Measurements from ENCODE around the gene GJD4. TPM values are rescaled to one million over a fixed set of nuclear protein-coding genes. Genes with fewer than 3 reads are reported as not detected.

GJD4 gene
- total RNA-seq, 1 experiment from 2014 or later = not detected

DNA sequence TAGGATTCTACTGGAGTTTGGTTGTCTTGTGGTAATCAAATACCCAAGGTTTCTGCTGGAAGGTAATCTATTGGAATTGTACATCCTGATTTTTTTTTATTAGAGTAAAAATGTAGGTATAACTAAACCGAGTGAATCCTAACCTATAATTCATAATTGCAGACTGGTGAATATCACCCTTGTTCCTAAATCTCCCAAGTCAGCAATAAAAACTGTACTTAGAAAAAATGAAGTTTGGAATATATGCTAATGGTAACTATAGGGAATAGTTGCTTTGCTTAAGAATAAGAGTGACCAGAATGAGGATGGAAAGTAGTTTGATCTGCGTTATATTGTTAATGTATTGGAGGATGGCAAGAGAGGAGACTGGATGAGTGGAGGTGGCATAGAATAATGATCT lies 47.7 kb downstream of the GJD4 start:
- Histone ChIP-seq H3K4me1 (replicated peaks; ENCODE audit: insufficient read depth) (no peaks in the 10 kb centered on the region), H3K36me3 (ENCODE audit: low read depth) (no peaks in the 10 kb centered on the region), H3K79me2 (ENCODE audit: low read depth) (no peaks in the 10 kb centered on the region), H3K4me2 (no peak overlapping the region), H3K9me3 (ENCODE audit: insufficient read depth, low read depth) (no peaks in the 10 kb centered on the region), H3F3A (ENCODE audit: insufficient read depth, low read depth) (no peaks in the 10 kb centered on the region), H2AFZ (no peak overlapping the region), H4K20me1 (ENCODE audit: insufficient read depth) (no peaks in the 10 kb centered on the region), H3K27ac (no peak overlapping the region), H3K9me2 (ENCODE audit: insufficient read depth) (no peaks in the 10 kb centered on the region), H3K4me3 (no peak overlapping the region), H3K27me3 (ENCODE audit: insufficient read depth, low read depth) (peaks cover 4% of the 10 kb centered on the region; the same call in 1 of the 2 replicates)
- TF ChIP-seq EZH2 (IDR thresholded peaks at IDR 0.05; ENCODE audit: low read depth) = no peak
- TF ChIP-seq, protein P1, sequence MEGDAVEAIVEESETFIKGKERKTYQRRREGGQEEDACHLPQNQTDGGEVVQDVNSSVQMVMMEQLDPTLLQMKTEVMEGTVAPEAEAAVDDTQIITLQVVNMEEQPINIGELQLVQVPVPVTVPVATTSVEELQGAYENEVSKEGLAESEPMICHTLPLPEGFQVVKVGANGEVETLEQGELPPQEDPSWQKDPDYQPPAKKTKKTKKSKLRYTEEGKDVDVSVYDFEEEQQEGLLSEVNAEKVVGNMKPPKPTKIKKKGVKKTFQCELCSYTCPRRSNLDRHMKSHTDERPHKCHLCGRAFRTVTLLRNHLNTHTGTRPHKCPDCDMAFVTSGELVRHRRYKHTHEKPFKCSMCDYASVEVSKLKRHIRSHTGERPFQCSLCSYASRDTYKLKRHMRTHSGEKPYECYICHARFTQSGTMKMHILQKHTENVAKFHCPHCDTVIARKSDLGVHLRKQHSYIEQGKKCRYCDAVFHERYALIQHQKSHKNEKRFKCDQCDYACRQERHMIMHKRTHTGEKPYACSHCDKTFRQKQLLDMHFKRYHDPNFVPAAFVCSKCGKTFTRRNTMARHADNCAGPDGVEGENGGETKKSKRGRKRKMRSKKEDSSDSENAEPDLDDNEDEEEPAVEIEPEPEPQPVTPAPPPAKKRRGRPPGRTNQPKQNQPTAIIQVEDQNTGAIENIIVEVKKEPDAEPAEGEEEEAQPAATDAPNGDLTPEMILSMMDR (conservative IDR thresholded peaks at IDR 0.05) = no peak
- DNase-seq = no peak
- CTCF ChIA-PET = no interaction called here
- intact Hi-C loops (cut with micrococcal nuclease; ENCODE audit: unreplicated experiment) = no loop called here
- POLR2A ChIA-PET (ENCODE audit: unreplicated experiment) = no interaction called here
- no TSS peak for BruUV-seq (replicated peaks)

- no peak for DNase-seq
- Histone ChIP-seq H4K20me1 (ENCODE audit: insufficient read depth) (no peaks in the 10 kb centered on the region), H3K4me2 (no peak overlapping the region), H2AFZ (no peak overlapping the region), H3K27me3 (ENCODE audit: insufficient read depth, low read depth) (no peaks in the 10 kb centered on the region), H3K9me2 (ENCODE audit: insufficient read depth) (no peaks in the 10 kb centered on the region), H3K9me3 (ENCODE audit: insufficient read depth, low read depth) (no peaks in the 10 kb centered on the region), H3K36me3 (ENCODE audit: low read depth) (no peaks in the 10 kb centered on the region), H3K4me1 (replicated peaks; ENCODE audit: insufficient read depth) (no peaks in the 10 kb centered on the region), H3K4me3 (no peak overlapping the region), H3F3A (ENCODE audit: insufficient read depth, low read depth) (no peaks in the 10 kb centered on the region), H3K27ac (no peak overlapping the region), H3K79me2 (ENCODE audit: low read depth) (no peaks in the 10 kb centered on the region)
- ChIA-PET CTCF (no interaction called here), POLR2A (ENCODE audit: unreplicated experiment) (no interaction called here)
- TF ChIP-seq, protein P1 (conservative IDR thresholded peaks at IDR 0.05) = no peak
- no peak for TF ChIP-seq EZH2 (IDR thresholded peaks at IDR 0.05; ENCODE audit: low read depth)
- intact Hi-C loops (cut with micrococcal nuclease; ENCODE audit: unreplicated experiment) = no loop called here
- no TSS peak for BruUV-seq (replicated peaks)
These were observed 52.5 kb downstream of the GJD4 start for GRCh38 chr10:35657621-35658020.

Other genes with a start within 250 kb of the GJD4 start
- gene FZD8, start 37.0 kb downstream of the GJD4 start, total RNA-seq (2021) = not detected in 2 replicates

Measured in PC-9 (cell line).